Body of pancreas (tissue), 4 donors: ENCODE data around the gene LOXHD1.

ENCODE experiments used
- CTCF ChIP-seq, 7 experiments: fragments of 450-650 bp in 4 of 7; fragments of 200-600 bp in 3 of 7; sonication (generic) in 3 of 7; IDR thresholded peaks; one replicate each; pipeline ENCODE4 v1.5.1; 2016 to 2019; ENCODE audit warnings: antibody characterized with exemption in 7 of 7
- POLR2A ChIP-seq, 3 donors: fragments of 450-650 bp; IDR thresholded peaks; one replicate each; pipeline ENCODE4 v1.6.1; 2016; ENCODE audit warnings: antibody characterized with exemption in 3 of 3, mild to moderate bottlenecking in 2 of 3

GRCh38 chr18:46659484-46659883 lies 2.5 kb upstream of the LOXHD1 start:
- no peak for TF ChIP-seq POLR2A (IDR thresholded peaks at IDR 0.05)
- TF ChIP-seq CTCF (IDR thresholded peaks at IDR 0.05): no peak
